AG08396 (cell line): Measurements from ENCODE around the gene GRID2.

Source experiments
- DNase-seq: peaks from one replicate; pipeline ENCODE4 v3.0.0; 2012; ENCODE audit warnings: low spot score, mixed read lengths

Gene GRID2

DNA sequence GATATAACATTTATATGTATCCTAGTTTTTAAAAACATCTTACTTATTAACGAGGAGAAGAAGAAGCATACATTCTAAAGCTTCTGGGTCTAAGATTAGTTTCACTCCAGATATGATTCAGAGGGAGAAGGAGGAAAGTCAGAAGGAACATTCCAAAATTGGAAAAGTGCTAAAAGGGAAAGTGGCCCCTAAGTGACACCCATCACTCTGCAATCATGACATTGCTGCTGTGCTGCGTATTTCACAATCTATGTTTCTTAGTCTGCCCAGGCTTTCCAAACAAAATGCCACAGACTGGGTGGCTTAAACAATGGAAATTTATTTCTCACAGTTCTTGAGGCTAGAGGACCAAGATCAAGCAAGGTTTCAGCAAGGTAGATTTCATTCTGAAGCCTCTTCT, 1452.3 kb downstream of the GRID2 start:
- no peak for DNase-seq

- DNase-seq: no peak
Observed at GRCh38 chr4:93759506-93759905, 1455.7 kb downstream of the GRID2 start.

DNA sequence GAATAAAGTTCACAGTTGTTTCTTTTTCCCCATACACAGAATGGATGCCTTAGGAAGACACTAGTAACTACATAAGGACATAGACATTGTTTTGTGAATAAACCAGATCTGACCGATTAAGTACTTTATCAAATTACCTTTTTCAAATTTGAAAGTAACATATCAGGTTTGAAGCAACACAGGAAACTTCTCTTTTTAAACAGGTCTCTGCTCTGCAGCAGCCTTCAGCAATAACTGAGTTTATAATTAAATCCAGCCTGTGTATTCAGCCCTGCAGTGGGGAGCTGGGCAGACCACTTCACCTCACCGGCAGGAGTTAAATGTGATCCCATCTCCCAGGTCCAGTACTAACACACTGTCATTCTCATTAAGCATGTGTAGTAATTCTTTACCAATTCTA, 1456.5 kb downstream of the GRID2 start:
- no peak for DNase-seq

DNA sequence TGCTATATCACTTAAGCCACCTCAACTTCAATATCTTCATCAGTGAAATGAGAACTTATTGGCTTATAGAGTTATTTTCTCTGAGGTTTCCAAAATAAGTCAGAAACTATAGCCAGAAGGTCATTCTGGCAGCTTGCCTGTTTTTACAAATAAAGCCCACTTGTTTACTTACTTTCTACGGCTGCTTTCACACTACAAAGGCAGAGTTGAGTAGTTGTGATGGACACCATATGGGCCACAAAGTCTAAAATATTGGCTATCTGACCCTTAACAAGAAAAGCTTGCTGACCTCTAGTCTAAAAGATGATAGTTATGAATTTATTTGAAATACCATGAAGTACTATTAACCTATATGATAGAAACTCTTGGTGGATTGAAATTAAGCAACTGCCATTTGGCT, 1457.5 kb downstream of the GRID2 start:
- DNase-seq: no peak

GRCh38 chr4:93764639-93765246, 1461.0 kb downstream of the GRID2 start:
- DNase-seq: peak; percentile 47

DNA sequence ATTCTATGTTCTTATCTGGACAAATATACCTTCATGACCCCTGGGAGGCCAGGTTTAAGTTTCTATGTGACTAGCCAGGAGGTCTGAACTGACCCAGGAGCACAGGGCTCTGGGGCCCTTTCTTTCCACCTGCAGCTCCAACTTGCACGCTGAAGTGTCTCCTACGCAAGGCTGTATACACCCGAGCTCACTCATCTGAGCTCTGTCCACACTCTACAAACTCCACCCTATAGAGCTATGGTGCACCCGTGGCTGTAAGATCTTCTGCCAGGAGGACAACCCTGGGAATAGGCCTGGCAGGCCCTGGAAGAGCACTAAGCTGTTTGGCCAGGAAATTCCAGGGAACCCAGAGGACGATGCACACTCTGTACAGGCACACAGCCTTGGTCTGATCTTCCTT, 1464.2 kb downstream of the GRID2 start:
- no peak for DNase-seq

DNA sequence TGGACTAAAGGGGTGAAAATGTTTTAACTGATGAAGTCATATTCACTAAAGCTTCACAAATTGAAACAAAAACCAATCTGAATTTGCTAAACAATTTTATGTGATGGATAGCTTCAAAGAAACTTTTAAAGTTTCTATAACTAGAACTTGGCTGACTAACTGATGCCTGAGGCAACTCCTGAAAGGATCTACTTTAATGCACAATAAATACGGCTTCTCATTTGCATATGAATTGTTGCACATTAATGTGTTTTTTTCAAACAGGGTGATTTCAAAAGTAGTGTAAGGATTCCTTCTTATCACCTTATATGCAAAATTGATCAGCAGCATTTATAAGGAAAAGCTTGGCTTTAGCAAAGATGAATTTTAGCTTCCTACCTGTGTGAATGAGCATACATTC, 1466.4 kb downstream of the GRID2 start:
- DNase-seq: no peak

- no peak for DNase-seq
Observed at GRCh38 chr4:93771640-93772411, 1468.1 kb downstream of the GRID2 start.

DNA sequence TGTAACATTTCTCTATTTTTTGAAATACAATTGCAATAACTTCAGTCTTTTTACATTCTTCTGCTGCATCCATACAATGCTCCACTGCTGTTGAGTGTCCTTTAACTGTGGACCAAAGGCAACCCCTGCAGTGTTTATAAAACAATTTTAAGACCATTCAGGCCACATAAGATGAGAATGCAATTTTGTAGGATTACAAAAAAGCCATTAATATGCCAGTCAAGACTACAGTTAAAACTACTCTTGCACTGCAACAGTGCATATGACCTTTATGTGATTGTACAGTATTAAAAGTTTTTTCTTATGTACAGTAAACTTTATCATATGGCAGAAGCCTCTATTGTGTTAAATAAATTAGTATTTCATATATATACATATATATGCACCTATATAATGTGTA, 1469.1 kb downstream of the GRID2 start:
- DNase-seq: no peak

GRCh38 chr4:93775551-93775950, 1471.8 kb downstream of the GRID2 start:
- no peak for DNase-seq

GRCh38 chr4:93776386-93777080, 1472.8 kb downstream of the GRID2 start:
- peak; percentile 39 for DNase-seq

DNA sequence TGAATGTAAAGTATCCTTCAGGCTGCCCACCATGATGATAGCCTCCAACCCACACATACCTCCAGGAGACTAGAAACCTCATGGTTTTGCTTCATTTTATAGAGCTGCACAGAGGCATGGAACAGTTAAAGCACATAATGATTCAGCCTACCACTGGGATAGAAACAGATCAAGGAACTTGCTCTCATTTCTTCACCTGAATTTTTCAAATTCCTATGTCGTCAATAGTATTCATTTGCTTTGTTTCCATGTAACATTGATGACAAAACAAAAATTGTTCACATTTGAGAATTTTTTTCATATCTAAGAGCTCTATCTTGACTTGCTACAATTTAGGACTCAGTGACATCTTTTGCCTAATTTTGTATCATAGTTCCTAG, 1473.3 kb downstream of the GRID2 start:
- DNase-seq: no peak

DNA sequence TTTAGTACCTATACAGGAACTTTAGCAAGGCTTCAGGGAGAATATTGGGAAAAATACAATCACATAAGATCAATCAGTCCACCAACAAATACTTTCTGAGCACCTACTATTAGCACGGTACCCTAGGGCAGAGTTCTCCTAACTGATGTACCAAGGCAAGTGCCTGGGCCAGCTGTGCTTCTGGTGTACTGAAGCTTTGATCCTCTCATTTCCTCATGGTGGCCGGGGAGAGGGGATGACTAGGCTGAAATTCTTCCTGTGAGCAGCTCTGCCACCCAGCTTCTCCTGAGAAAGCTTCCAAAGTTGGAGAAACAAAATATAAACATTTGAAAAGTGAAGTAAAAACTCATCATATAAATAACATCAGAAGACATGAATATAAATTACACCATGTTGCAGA, 1475.5 kb downstream of the GRID2 start:
- no peak for DNase-seq

GRCh38 chr4:93780080-93780479, 1476.3 kb downstream of the GRID2 start:
- no peak for DNase-seq

DNA sequence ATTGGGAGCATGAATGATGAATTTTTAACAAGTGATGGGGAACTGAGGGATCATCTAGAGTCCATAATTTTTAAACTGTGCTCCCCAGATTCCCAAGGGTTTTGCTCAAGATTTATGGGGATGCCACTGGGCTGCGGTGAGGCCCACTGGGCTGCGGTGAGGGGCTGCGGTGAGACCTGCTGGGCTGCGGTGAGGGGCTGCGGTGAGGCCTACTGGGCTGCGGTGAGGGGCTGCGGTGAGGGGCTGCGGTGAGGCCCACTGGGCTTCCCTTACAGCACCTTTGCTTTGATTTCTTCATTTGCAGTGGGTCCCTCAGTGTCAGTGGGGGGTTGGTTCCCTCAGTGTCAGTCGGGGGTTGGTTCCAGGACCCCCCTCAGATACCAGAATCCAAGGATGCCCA, 1477.4 kb downstream of the GRID2 start:
- DNase-seq: no peak

GRCh38 chr4:93786149-93786548, 1482.4 kb downstream of the GRID2 start:
- DNase-seq: no peak

DNA sequence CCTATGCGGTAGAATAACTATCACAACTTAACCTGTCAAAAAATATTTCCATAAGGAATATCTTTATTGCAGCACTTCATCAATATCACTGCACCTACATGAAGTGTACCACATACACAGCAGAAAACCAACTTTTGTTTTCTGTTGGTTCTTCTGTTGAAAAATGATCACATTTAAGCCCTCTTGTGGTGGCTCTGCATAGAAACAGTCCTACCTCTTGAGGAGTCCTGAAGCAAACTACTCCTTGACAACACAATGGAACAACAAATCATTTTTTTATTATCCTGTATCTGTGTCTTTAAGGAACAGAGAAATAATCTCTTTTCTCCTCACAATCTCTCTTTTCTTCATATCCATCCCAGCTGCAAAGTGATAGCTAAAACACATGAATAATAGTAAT, 1484.9 kb downstream of the GRID2 start:
- DNase-seq: peak; percentile 26

GRCh38 chr4:93791570-93792195, 1487.9 kb downstream of the GRID2 start:
- peak; percentile 58 for DNase-seq

- no peak for DNase-seq
Observed at GRCh38 chr4:93802045-93802444, 1498.3 kb downstream of the GRID2 start.

DNA sequence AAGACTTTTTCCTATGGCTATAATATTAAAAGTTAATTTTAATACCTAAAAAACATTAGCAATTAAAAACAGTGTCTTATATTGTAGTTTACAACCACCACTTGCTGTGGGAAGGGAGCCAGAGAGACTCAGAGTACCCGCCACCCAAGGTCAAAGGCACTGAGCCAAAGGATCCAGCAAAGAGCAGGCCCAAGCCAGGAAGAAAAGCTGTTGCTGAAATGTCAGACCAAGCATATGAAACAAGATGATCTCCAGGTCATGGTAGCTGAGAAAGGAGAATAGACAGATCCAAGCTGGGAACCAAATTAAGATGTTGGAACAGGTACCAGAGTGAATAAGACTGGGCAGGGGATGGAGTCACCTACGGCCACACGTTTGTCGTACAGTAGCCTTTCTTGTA, 1506.0 kb downstream of the GRID2 start:
- no peak for DNase-seq

GRCh38 chr4:93810340-93810992, 1506.7 kb downstream of the GRID2 start:
- DNase-seq: no peak

DNA sequence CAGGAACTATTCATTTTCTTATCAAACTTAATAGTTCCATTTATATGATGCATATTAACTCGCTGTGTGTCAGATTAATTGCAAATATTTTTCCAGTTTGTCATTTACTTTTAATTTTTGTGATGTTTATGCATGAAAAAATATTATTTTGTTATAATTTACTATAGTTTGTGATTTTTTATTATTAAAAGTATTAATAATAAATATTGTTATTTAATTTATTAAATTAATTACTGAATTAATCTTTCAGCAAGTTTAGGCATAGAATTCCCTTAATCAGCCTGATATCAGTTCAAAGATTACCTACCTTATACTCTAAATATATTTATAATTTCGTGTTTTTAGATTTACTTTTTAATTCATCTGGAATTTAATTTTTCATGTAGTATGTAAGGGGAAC, 1509.3 kb downstream of the GRID2 start:
- no peak for DNase-seq
